Measurements from ENCODE around the gene MMP17. TPM values are rescaled to one million over a fixed set of nuclear protein-coding genes. Genes with fewer than 3 reads are reported as not detected.

MMP17 gene
- total RNA-seq, 2 donors from 2014 or later: 4.6 to 12.1 TPM

DNA sequence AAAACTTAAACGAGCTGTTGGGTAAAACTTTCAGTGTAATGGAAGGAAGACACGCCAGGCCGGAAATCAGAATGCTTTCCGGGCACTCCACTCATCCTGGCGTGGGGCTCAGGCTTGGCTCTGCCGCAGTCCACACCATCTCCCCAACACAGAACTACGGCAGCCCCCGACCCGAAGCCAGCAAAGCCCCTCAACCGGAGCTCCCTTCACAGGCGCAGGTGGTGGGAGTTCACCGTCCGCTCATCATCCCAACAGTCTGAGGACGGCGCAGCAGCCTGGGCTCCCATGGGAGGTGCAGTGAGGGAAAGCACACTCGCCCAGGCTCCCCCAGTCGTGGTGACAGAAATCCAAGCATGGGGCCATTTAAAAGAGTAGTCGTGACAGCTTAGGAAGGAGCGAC is 11.0 kb upstream of the MMP17 start:
- H3K36me3 ChIP-seq: no peaks in the 10 kb centered on the region
- no peak for DNase-seq (ENCODE audit: low spot score)
- peaks cover 8% of the 10 kb centered on the region for H3K9me3 ChIP-seq
- ATAC-seq (ENCODE audit: insufficient number of reproducible peaks, low FRiP score, low read depth): no peak
- no peaks in the 10 kb centered on the region for H3K27me3 ChIP-seq (replicated peaks; ENCODE audit: insufficient read depth)
- H3K4me3 ChIP-seq: no peak overlapping the region
- no peak overlapping the region for H3K27ac ChIP-seq
- TF ChIP-seq, protein P1, sequence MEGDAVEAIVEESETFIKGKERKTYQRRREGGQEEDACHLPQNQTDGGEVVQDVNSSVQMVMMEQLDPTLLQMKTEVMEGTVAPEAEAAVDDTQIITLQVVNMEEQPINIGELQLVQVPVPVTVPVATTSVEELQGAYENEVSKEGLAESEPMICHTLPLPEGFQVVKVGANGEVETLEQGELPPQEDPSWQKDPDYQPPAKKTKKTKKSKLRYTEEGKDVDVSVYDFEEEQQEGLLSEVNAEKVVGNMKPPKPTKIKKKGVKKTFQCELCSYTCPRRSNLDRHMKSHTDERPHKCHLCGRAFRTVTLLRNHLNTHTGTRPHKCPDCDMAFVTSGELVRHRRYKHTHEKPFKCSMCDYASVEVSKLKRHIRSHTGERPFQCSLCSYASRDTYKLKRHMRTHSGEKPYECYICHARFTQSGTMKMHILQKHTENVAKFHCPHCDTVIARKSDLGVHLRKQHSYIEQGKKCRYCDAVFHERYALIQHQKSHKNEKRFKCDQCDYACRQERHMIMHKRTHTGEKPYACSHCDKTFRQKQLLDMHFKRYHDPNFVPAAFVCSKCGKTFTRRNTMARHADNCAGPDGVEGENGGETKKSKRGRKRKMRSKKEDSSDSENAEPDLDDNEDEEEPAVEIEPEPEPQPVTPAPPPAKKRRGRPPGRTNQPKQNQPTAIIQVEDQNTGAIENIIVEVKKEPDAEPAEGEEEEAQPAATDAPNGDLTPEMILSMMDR (IDR thresholded peaks at IDR 0.05): no peak
- H3K4me1 ChIP-seq (ENCODE audit: control insufficient read depth in 1 of 2, low read depth in 2 of 2): no peaks in the 10 kb centered on the region

DNA sequence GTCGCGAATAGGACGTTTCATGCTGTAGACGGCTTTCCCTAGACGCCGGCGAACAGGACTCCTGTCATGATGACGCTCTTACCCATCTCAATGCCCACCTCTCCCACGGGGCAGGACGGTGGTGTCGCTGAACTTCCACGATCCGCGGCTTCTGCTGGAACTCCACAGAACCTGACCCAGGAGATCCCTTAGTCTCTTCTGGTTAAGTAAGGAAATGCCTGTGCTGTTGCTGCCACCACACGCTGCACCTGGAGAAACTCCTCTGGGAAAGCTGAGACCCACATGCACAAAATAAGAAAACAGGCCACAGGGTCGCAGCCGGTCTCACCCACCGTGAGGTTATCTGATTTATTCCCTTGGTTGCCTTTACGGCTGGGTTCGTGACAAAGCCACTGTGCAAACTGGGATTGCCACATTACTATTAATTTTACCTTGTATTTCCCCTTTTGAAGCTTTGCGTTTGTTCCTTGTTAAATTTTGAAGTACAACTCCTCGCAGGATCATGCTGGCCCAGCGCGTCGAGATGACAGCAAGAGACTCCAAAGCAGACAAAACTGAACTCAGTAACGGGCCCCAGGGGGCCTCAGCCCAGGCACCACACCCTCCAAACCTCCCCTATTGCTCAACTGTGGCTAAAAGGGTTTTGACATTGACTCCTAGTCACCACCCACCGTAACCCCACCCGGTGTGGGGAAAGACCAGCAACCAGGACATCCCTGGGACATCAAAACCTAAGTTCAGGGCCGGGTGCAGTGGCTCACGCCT is 9.2 kb upstream of the MMP17 start:
- Histone ChIP-seq H3K4me3 (no peak overlapping the region), H3K27ac (no peak overlapping the region), H3K27me3 (replicated peaks; ENCODE audit: insufficient read depth) (no peaks in the 10 kb centered on the region), H3K4me1 (ENCODE audit: control insufficient read depth in 1 of 2, low read depth in 2 of 2) (no peaks in the 10 kb centered on the region), H3K9me3 (no peaks in the 10 kb centered on the region), H3K36me3 (no peaks in the 10 kb centered on the region)
- ATAC-seq (ENCODE audit: insufficient number of reproducible peaks, low FRiP score, low read depth) (no peak), DNase-seq (ENCODE audit: low spot score) (no peak)
- TF ChIP-seq, protein P1 (IDR thresholded peaks at IDR 0.05): no peak

DNA sequence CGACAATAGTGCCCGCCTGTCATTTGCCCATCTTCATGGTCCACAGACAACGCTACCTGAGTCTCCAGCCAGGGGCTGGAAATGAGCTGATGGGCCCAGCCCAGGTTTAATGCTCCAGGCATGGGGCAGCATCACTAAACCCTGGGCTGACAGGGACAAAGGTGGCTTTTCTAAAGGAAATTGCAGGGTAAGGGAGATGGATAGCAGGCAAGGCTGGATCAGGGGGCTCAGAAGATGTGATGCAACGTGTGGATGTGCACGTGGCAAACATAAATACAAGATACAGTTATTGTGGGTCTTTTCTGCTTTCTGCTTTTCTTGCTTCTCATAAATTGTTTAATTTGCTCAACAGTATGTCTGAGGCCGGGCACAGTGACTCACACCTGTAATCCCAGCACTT is 3.7 kb upstream of the MMP17 start:
- no peaks in the 10 kb centered on the region for H3K36me3 ChIP-seq
- H3K27me3 ChIP-seq (replicated peaks; ENCODE audit: insufficient read depth): peaks cover 1% of the 10 kb centered on the region
- TF ChIP-seq, protein P1 (IDR thresholded peaks at IDR 0.05): no peak
- no peak overlapping the region for H3K4me3 ChIP-seq
- peaks cover 4 to 15% of the 10 kb centered on the region in 2 donors for H3K4me1 ChIP-seq (ENCODE audit: control insufficient read depth in 1 of 2, low read depth in 2 of 2)
- DNase-seq (ENCODE audit: low spot score) (no peak), ATAC-seq (ENCODE audit: insufficient number of reproducible peaks, low FRiP score, low read depth) (no peak)
- H3K27ac ChIP-seq: no peak overlapping the region
- no peaks in the 10 kb centered on the region for H3K9me3 ChIP-seq

DNA sequence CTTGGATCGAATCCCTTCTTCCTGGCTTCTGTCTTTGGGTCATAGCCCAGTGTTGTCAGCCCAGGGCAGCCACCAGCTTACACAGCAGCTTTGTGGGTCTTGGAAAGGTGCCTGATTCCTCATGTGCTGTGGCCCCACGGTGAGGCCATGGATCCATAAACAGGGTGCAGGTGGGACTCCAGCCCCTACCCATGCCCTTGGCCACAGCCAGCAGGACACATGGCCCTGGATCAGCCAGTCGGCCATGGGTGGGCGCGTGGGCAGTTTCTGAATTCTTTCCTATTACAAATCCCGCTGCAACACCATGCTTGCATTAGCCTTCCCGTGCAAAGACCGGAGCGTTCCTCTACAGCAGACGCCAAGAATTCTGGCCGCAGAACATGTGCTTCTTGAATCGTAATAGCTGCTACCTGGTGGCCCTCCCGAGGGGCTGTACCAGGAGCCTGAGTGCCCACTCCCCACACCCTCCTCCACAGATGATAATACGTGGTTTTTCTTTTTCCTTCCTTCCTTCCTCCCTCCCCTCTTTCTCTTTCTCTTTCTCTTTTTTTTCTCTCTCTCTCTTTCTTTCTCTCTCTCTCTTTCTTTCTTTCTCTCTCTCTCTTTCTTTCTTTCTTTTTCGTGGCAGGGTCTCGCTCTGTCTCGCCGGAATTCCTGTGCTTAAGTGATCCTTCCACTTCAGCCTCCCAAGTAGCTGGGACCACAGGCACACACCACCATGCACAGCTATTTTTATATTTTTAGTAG is 2.9 kb upstream of the MMP17 start:
- TF ChIP-seq, protein P1 (IDR thresholded peaks at IDR 0.05): no peak
- H3K27me3 ChIP-seq (replicated peaks; ENCODE audit: insufficient read depth): peaks cover 6% of the 10 kb centered on the region
- H3K4me3 ChIP-seq: peak overlapping the region; percentile 22
- no peak overlapping the region for H3K27ac ChIP-seq
- no peak for DNase-seq (ENCODE audit: low spot score)
- no peaks in the 10 kb centered on the region for H3K36me3 ChIP-seq
- H3K4me1 ChIP-seq (ENCODE audit: control insufficient read depth in 1 of 2, low read depth in 2 of 2): peaks cover 7 to 24% of the 10 kb centered on the region in 2 donors
- ATAC-seq (ENCODE audit: insufficient number of reproducible peaks, low FRiP score, low read depth): no peak
- H3K9me3 ChIP-seq: no peaks in the 10 kb centered on the region

DNA sequence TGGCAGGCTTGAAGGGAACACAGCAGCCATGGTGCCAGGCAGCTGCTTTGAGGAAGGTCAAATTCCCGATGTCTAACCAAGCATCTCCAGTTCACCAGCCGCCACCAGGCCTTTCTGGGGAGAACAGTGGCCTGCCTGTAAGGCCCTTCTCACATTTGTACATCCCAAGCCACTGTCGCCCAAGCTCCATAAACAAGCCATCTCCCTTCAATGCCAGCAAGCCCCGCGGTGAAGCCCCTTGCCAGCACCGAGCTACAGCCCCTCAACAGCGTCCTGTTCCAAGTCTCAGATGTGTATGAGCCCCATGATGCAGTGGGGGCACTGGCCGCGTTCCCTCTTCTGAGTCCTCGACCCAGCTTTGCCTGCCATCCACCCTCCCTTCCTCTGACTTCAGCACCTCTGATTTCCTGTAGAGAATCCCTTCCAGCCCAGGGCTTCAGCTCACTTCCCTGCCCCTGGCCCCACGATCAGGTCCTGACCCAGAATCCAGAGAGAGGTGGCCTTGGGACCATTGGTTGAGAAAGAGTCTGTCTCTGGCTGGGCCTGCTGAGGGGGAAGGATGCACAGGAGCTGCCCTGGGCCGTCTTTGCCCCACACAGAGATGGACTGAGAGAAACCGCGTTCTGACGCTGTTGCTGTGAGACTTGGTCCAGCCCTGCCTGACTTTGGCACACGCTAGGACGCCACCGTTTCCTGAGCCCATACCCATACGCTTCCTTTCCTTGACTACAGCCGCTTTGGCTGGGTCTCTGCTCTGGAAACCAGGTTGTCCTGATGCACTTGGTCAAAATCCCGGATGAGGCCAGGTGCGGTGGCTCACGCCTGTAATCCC is 1.9 kb upstream of the MMP17 start:
- Histone ChIP-seq H3K4me1 (ENCODE audit: control insufficient read depth in 1 of 2, low read depth in 2 of 2) (peaks cover 12 to 34% of the 10 kb centered on the region in 2 donors), H3K4me3 (no peak overlapping the region), H3K27ac (no peak overlapping the region), H3K27me3 (replicated peaks; ENCODE audit: insufficient read depth) (peaks cover 6% of the 10 kb centered on the region), H3K9me3 (no peaks in the 10 kb centered on the region), H3K36me3 (no peaks in the 10 kb centered on the region)
- ATAC-seq (ENCODE audit: insufficient number of reproducible peaks, low FRiP score, low read depth) (no peak), DNase-seq (ENCODE audit: low spot score) (no peak)
- TF ChIP-seq, protein P1 (IDR thresholded peaks at IDR 0.05): no peak
